Measurements from ENCODE around the gene AOC3.
"Not testable (repeated sequence)": the region's sequence is repeated elsewhere in the genome, so short reads cannot be mapped to it uniquely, and the experiment has no call there.

AOC3 gene

GRCh38 chr17:42844761-42845555, 6.0 kb upstream of the AOC3 start:
- DNase-seq = no peak

GRCh38 chr17:42845556-42845917, 5.5 kb upstream of the AOC3 start:
- no peak for DNase-seq

- peak; percentile 50 to 51 for DNase-seq
These were observed 4.9 kb upstream of the AOC3 start for GRCh38 chr17:42845918-42846593.

- DNase-seq = peak; percentile 77 to 78
These were observed 4.3 kb upstream of the AOC3 start for GRCh38 chr17:42846594-42847280.

- DNase-seq = no peak
These were observed 2.9 kb upstream of the AOC3 start for GRCh38 chr17:42848093-42848492.

- DNase-seq = no peak
These were observed 2.0 kb upstream of the AOC3 start for GRCh38 chr17:42849031-42849430.

- DNase-seq = no peak
These were observed 1.4 kb upstream of the AOC3 start for GRCh38 chr17:42849451-42850181.

GRCh38 chr17:42851371-42852240, 607 bp downstream of the AOC3 start:
- DNase-seq = not testable (repeated sequence)

GRCh38 chr17:42852351-42852750, 1.4 kb downstream of the AOC3 start:
- DNase-seq = no peak

GRCh38 chr17:42853004-42853403, 2.0 kb downstream of the AOC3 start:
- DNase-seq = peak; percentile 51 to 54

- DNase-seq = no peak
These were observed 2.6 kb downstream of the AOC3 start for GRCh38 chr17:42853597-42853967.

- no peak for DNase-seq
These were observed 3.2 kb downstream of the AOC3 start for GRCh38 chr17:42853968-42854790.

- DNase-seq = peak; percentile 54 to 64
These were observed 4.1 kb downstream of the AOC3 start for GRCh38 chr17:42855048-42855596.

GRCh38 chr17:42856093-42856492, 5.1 kb downstream of the AOC3 start:
- DNase-seq = not testable (repeated sequence)

- not testable (repeated sequence) for DNase-seq
These were observed 5.5 kb downstream of the AOC3 start for GRCh38 chr17:42856516-42856915.

GRCh38 chr17:42857389-42857788, 6.4 kb downstream of the AOC3 start:
- no peak for DNase-seq

- DNase-seq = no peak
These were observed 14.7 kb downstream of the AOC3 start for GRCh38 chr17:42865638-42866094.

- no peak for DNase-seq
These were observed 15.2 kb downstream of the AOC3 start for GRCh38 chr17:42866216-42866615.

GRCh38 chr17:42866631-42867575, 15.9 kb downstream of the AOC3 start:
- DNase-seq = no peak

All from inflammatory macrophage (primary cell).